Trophoblast cell (in vitro differentiated cells and primary cell): ENCODE measurements around the gene RASL11A.
A peak's percentile ranks its signal among the peaks of the same experiment; 100 is the strongest.

Experiments
- DNase-seq, 2 donors: peaks; one replicate each; pipeline ENCODE4 v3.0.0-alpha.2; 2016
- H2AFZ ChIP-seq: 2 replicates; pipeline ENCODE4 v1.6.1; 2013; ENCODE audit warnings: low read length, moderate library complexity, mild to moderate bottlenecking; ENCODE audit not compliant: insufficient read depth, poor library complexity
- H2AK5ac ChIP-seq: 2 replicates; pipeline ENCODE4 v1.6.1; 2013; ENCODE audit warnings: mild to moderate bottlenecking, low read length
- H2BK120ac ChIP-seq: 2 replicates; pipeline ENCODE4 v1.6.1; 2013; ENCODE audit warnings: low read length, mild to moderate bottlenecking, moderate library complexity; ENCODE audit not compliant: insufficient read depth, poor library complexity
- H2BK12ac ChIP-seq: 2 replicates; pipeline ENCODE4 v1.6.1; 2013; ENCODE audit warnings: mild to moderate bottlenecking, low read length, moderate library complexity
- H2BK5ac ChIP-seq: 2 replicates; pipeline ENCODE4 v1.6.1; 2013; ENCODE audit warnings: low read length, low read depth, moderate library complexity, mild to moderate bottlenecking; ENCODE audit not compliant: poor library complexity
- H3K14ac ChIP-seq: 2 replicates; pipeline ENCODE4 v1.6.1; 2013; ENCODE audit warnings: mild to moderate bottlenecking, low read length
- H3K18ac ChIP-seq: 2 replicates; pipeline ENCODE4 v1.6.1; 2013; ENCODE audit warnings: mild to moderate bottlenecking, low read length
- H3K23ac ChIP-seq: 2 replicates; pipeline ENCODE4 v1.6.1; 2013; ENCODE audit warnings: low read length
- H3K27ac ChIP-seq: 2 replicates; pipeline ENCODE4 v1.5.1; 2013; ENCODE audit warnings: low read depth, mild to moderate bottlenecking, inconsistent platforms, low read length, moderate library complexity
- H3K27me3 ChIP-seq: 2 replicates; pipeline ENCODE4 v1.6.1; 2013; ENCODE audit warnings: inconsistent platforms, mild to moderate bottlenecking, low read length, moderate library complexity; ENCODE audit not compliant: insufficient read depth
- H3K36me3 ChIP-seq, 2 experiments: 1 replicate in 1 of 2; 2 replicates in 1 of 2; pipeline ENCODE4 v1.6.1; 2013; ENCODE audit warnings: low read length in 2 of 2, mild to moderate bottlenecking in 2 of 2, moderate library complexity in 1 of 2; ENCODE audit not compliant: insufficient read depth in 2 of 2, control insufficient read depth in 1 of 2
- H3K4ac ChIP-seq: 2 replicates; pipeline ENCODE4 v1.6.1; 2013; ENCODE audit warnings: low read depth, mild to moderate bottlenecking, low read length, moderate library complexity
- H3K4me1 ChIP-seq, 2 experiments: 1 replicate in 1 of 2; 2 replicates in 1 of 2; pipeline ENCODE4 v1.6.1; 2013; ENCODE audit warnings: low read length in 2 of 2, mild to moderate bottlenecking in 2 of 2, moderate library complexity in 1 of 2; ENCODE audit not compliant: insufficient read depth in 2 of 2, control insufficient read depth in 1 of 2
- H3K4me2 ChIP-seq: 2 replicates; pipeline ENCODE4 v1.6.1; 2013; ENCODE audit warnings: inconsistent platforms, mild to moderate bottlenecking, low read length, moderate library complexity
- H3K4me3 ChIP-seq: 2 replicates; pipeline ENCODE4 v1.5.1; 2013; ENCODE audit warnings: mild to moderate bottlenecking, low read depth, low read length, inconsistent platforms
- H3K79me1 ChIP-seq: one replicate; pipeline ENCODE4 v1.6.1; 2013; ENCODE audit warnings: low read length
- H3K79me2 ChIP-seq: 2 replicates; pipeline ENCODE4 v1.6.1; 2013; ENCODE audit warnings: low read length, mild to moderate bottlenecking; ENCODE audit not compliant: control insufficient read depth, insufficient read depth, poor library complexity
- H3K9ac ChIP-seq: 2 replicates; pipeline ENCODE4 v1.6.1; 2013; ENCODE audit warnings: mild to moderate bottlenecking, low read length
- H3K9me3 ChIP-seq: 2 replicates; pipeline ENCODE4 v1.6.1; 2013; ENCODE audit warnings: low read depth, mild to moderate bottlenecking, control low read depth, inconsistent platforms, low read length; ENCODE audit not compliant: insufficient read depth
- H4K12ac ChIP-seq: 2 replicates; pipeline ENCODE4 v1.6.1; 2013; ENCODE audit warnings: low read depth, mild to moderate bottlenecking, low read length, moderate library complexity
- H4K8ac ChIP-seq: 2 replicates; pipeline ENCODE4 v1.6.1; 2013; ENCODE audit warnings: low read depth, mild to moderate bottlenecking, low read length, moderate library complexity
- H4K91ac ChIP-seq: one replicate; pipeline ENCODE4 v1.6.1; 2013; ENCODE audit warnings: low read depth, mild to moderate bottlenecking, low read length, moderate library complexity
- WGBS: extraction: QIAGEN DNeasy Blood & Tissue Kit; methylation state at CpG from one replicate; pipeline ENCODE4 v1.1.7; 2013; ENCODE audit warnings: missing lambda C conversion rate; ENCODE audit not compliant: insufficient read length, insufficient coverage; ENCODE audit errors: extremely low coverage; 5-methylcytosine and 5-hydroxymethylcytosine counted together

RASL11A gene

GRCh38 chr13:27273658-27274425 lies 3.2 kb downstream of the RASL11A start:
- no CpG with 5 or more reads among the region's 4 CpGs for WGBS
- Histone ChIP-seq H3K36me3 (no peaks in the 10 kb centered on the region), H4K12ac (no peak overlapping the region), H3K9ac (no peak overlapping the region), H4K8ac (no peak overlapping the region), H3K9me3 (no peaks in the 10 kb centered on the region), H2BK12ac (no peak overlapping the region), H3K4me2 (no peak overlapping the region), H3K4ac (no peak overlapping the region), H2BK5ac (no peak overlapping the region), H3K4me1 (peaks cover 0 to 3% of the 10 kb centered on the region in 2 experiments), H3K4me3 (no peak overlapping the region), H3K27me3 (no peaks in the 10 kb centered on the region), H3K18ac (no peak overlapping the region), H2BK120ac (no peak overlapping the region), H3K79me2 (peaks cover 4% of the 10 kb centered on the region), H3K27ac (no peak overlapping the region), H2AFZ (no peak overlapping the region), H3K79me1 (peaks cover 4% of the 10 kb centered on the region), H3K14ac (no peak overlapping the region), H3K23ac (no peak overlapping the region), H4K91ac (no peak overlapping the region), H2AK5ac (no peak overlapping the region)
- no peak for DNase-seq

- no peak for DNase-seq
- Histone ChIP-seq H3K23ac (no peak overlapping the region), H3K18ac (no peak overlapping the region), H3K4me1 (peaks cover 0 to 3% of the 10 kb centered on the region in 2 experiments), H2BK5ac (no peak overlapping the region), H3K27ac (no peak overlapping the region), H3K14ac (no peak overlapping the region), H3K9ac (no peak overlapping the region), H2AK5ac (no peak overlapping the region), H4K91ac (no peak overlapping the region), H3K4me2 (no peak overlapping the region), H2AFZ (no peak overlapping the region), H3K4me3 (no peak overlapping the region), H3K79me1 (peaks cover 4% of the 10 kb centered on the region), H4K12ac (no peak overlapping the region), H4K8ac (no peak overlapping the region), H3K36me3 (no peaks in the 10 kb centered on the region), H3K79me2 (peaks cover 4% of the 10 kb centered on the region), H3K4ac (no peak overlapping the region), H3K9me3 (peaks cover 3% of the 10 kb centered on the region), H3K27me3 (no peaks in the 10 kb centered on the region), H2BK12ac (no peak overlapping the region), H2BK120ac (no peak overlapping the region)
- WGBS: no CpG with 5 or more reads among the region's 1 CpG
Observed at GRCh38 chr13:27274631-27275030, 4.0 kb downstream of the RASL11A start.

DNA sequence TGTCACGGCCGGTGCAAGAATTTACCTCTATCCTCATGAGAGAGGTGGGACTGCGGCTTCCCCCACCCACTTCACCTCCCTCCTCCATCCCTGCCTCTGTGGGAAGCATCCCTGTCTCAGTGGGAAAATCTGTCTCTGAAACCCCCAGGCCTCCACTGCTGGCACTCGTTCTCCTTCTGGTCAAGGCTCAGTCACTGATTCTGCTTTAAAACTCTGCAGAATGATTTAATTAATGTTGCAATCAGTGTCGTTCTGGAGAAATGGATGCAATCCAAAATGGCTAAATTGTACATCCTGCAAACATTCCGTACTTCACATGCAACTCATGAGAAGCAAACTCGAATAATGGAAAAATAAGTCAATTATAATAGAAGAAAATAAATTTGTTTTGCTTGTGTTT lies 5.6 kb downstream of the RASL11A start:
- H4K12ac ChIP-seq: no peak overlapping the region
- H2AK5ac ChIP-seq: no peak overlapping the region
- no CpG with 5 or more reads among the region's 7 CpGs for WGBS
- no peak overlapping the region for H3K4ac ChIP-seq
- no peak overlapping the region for H3K18ac ChIP-seq
- peaks cover 0 to 6% of the 10 kb centered on the region in 2 experiments for H3K4me1 ChIP-seq
- peaks cover under 1% of the 10 kb centered on the region for H3K79me2 ChIP-seq
- no peaks in the 10 kb centered on the region for H3K27me3 ChIP-seq
- H2AFZ ChIP-seq: no peak overlapping the region
- H3K9ac ChIP-seq: no peak overlapping the region
- H3K36me3 ChIP-seq: no peaks in the 10 kb centered on the region
- no peak for DNase-seq
- no peaks in the 10 kb centered on the region for H3K79me1 ChIP-seq
- H3K27ac ChIP-seq: no peak overlapping the region
- H2BK5ac ChIP-seq: no peak overlapping the region
- H4K91ac ChIP-seq: no peak overlapping the region
- no peak overlapping the region for H4K8ac ChIP-seq
- H2BK12ac ChIP-seq: no peak overlapping the region
- H3K9me3 ChIP-seq: peaks cover 3% of the 10 kb centered on the region
- H3K14ac ChIP-seq: no peak overlapping the region
- H3K4me3 ChIP-seq: no peak overlapping the region
- no peak overlapping the region for H3K23ac ChIP-seq
- H3K4me2 ChIP-seq: no peak overlapping the region
- no peak overlapping the region for H2BK120ac ChIP-seq

DNA sequence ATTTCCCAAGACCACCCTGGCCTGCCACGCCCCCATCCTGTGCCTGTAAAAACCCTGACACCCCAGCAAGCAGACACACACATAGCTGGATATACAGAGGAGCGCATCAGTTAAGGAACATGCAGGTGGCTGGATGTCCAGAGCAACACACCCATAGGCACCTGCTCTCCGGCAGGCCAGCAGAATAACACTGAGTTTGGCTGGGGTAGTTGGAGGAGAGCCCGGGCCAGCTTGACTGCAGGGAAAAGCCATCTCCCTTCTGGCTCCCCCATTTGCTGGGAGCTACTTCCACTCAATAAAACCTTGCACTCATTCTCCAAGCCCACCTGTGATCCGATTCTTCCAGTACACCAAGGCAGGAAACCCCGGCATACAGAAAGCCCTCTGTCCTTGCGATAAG lies 8.9 kb downstream of the RASL11A start:
- no peak overlapping the region for H2BK12ac ChIP-seq
- H3K23ac ChIP-seq: no peak overlapping the region
- no peak overlapping the region for H3K14ac ChIP-seq
- no peaks in the 10 kb centered on the region for H3K36me3 ChIP-seq
- no peak overlapping the region for H2BK5ac ChIP-seq
- H4K12ac ChIP-seq: no peak overlapping the region
- no peak overlapping the region for H2AFZ ChIP-seq
- no peak for DNase-seq
- H3K4me1 ChIP-seq: peaks cover 0 to 5% of the 10 kb centered on the region in 2 experiments
- no peak overlapping the region for H3K4ac ChIP-seq
- WGBS: no CpG with 5 or more reads among the region's 7 CpGs
- no peaks in the 10 kb centered on the region for H3K27me3 ChIP-seq
- peak overlapping the region; percentile 33 for H3K4me3 ChIP-seq
- H3K79me2 ChIP-seq: no peaks in the 10 kb centered on the region
- peaks cover 3% of the 10 kb centered on the region for H3K9me3 ChIP-seq
- no peak overlapping the region for H2BK120ac ChIP-seq
- H3K27ac ChIP-seq: no peak overlapping the region
- no peak overlapping the region for H4K91ac ChIP-seq
- H4K8ac ChIP-seq: no peak overlapping the region
- no peak overlapping the region for H3K4me2 ChIP-seq
- H2AK5ac ChIP-seq: no peak overlapping the region
- H3K9ac ChIP-seq: no peak overlapping the region
- H3K79me1 ChIP-seq: no peaks in the 10 kb centered on the region
- H3K18ac ChIP-seq: no peak overlapping the region
